Sigmoid colon (tissue), 7 donors: ENCODE measurements around the gene DLG3. TPM values are rescaled to one million over a fixed set of nuclear protein-coding genes. Genes with fewer than 3 reads are reported as not detected.
A peak's percentile ranks its signal among the peaks of the same experiment; 100 is the strongest.

Experiments
- DNase-seq: peaks from one replicate; pipeline ENCODE4 v3.0.0-alpha.2; 2019
- H3K27ac ChIP-seq, 4 donors: fragments of 200-600 bp; sonication (generic); one replicate each; pipeline ENCODE4 v1.5.1; 2016 to 2019; ENCODE audit warnings: mild to moderate bottlenecking in 1 of 4
- H3K27me3 ChIP-seq, 3 donors: fragments of 200-600 bp; sonication (generic); one replicate each; pipeline ENCODE4 v1.5.1; 2019; ENCODE audit warnings: mild to moderate bottlenecking in 1 of 3
- H3K36me3 ChIP-seq, 4 donors: fragments of 200-600 bp; sonication (generic); one replicate each; pipeline ENCODE4 v1.5.1; 2016 to 2019
- H3K4me1 ChIP-seq, 4 donors: fragments of 200-600 bp; sonication (generic); one replicate each; pipeline ENCODE4 v1.5.1; 2017 to 2019
- H3K4me3 ChIP-seq, 4 donors: fragments of 200-600 bp; sonication (generic); one replicate each; pipeline ENCODE4 v1.5.1; 2017 to 2019; ENCODE audit warnings: mild to moderate bottlenecking in 2 of 4, moderate library complexity in 1 of 4
- H3K9me3 ChIP-seq, 4 donors: fragments of 200-600 bp in 3 of 4; sonication (generic) in 3 of 4; one replicate each; pipeline versions ENCODE4 v1.5.1 to v1.6.1; 2013 to 2019
- EP300 ChIP-seq, 4 donors: sonication (generic); formaldehyde crosslinking; IDR thresholded peaks; one replicate each; pipeline ENCODE4 v1.6.1; 2017; ENCODE audit warnings: antibody characterized with exemption in 4 of 4
- POLR2A ChIP-seq, 2 donors: fragments of 450-650 bp; IDR thresholded peaks; one replicate each; pipeline ENCODE4 v1.6.1; 2016; ENCODE audit warnings: antibody characterized with exemption in 2 of 2, mild to moderate bottlenecking in 2 of 2, moderate library complexity in 2 of 2
- POLR2AphosphoS5 ChIP-seq, 4 donors: sonication (generic); formaldehyde crosslinking; IDR thresholded peaks; one replicate each; pipeline ENCODE4 v1.6.1; 2017; ENCODE audit warnings: antibody characterized with exemption in 4 of 4
- WGBS, 2 donors: extraction: QIAGEN DNeasy Blood & Tissue Kit; methylation state at CpG; one replicate each; pipeline ENCODE4 v1.1.7; 2013; 5-methylcytosine and 5-hydroxymethylcytosine counted together
- intact Hi-C: fragments of 100-400 bp; cut with DNase I; formaldehyde crosslinking; loops from one replicate; pipeline ENCODE4 v1.15.1; 2023
- polyA plus RNA-seq, 3 donors: library from polyadenylated mRNA; stranded (reverse); fragments of 200-250 nt; gene quantifications; one replicate each; pipeline ENCODE4 v1.2.3, GENCODE V29; 2013
- total RNA-seq, 4 donors: library from RNA; depleted of rRNA; stranded (reverse); fragments of >200 nt; gene quantifications; one replicate each; pipeline ENCODE4 v1.1.0, GENCODE V29; 2016
- TF ChIP-seq, protein P1 (sequence below), 4 experiments: fragments of 450-650 bp in 3 of 4; fragments of 200-600 bp in 1 of 4; IDR thresholded peaks; one replicate each; pipeline ENCODE4 v1.5.1; 2016 to 2019; ENCODE audit warnings: antibody characterized with exemption in 4 of 4, mild to moderate bottlenecking in 3 of 4, moderate library complexity in 2 of 4
- donor health status: healthy with polysubstance abuse.
- donor health status: Bipolar disorder and iron deficiency.
- donor health status: healthy.

The DLG3 gene
- total and polyA plus RNA-seq, 7 donors = 12.5 to 35.2 (median 24.0) TPM

DNA sequence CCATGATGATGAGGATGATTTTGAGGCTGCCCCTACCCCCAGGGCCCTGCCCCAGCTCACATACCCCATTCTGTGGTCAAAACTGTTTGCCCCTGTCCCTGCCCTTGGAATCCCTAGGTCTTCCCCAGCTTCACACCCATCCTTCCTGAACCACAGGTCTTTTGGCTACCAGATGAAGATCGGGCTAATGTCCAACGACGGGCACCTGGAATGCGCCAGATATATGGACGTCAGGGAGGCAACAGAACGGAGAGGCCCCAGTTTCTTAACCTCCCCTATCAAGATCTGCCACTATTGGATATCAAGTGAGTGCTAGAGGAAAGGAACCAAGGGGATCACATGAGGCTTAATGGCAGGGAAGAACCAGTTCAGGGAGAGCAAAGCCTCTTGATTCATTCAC lies 14.9 kb upstream of the DLG3 start:
- TF ChIP-seq POLR2A (IDR thresholded peaks at IDR 0.05) (no peak), POLR2AphosphoS5 (IDR thresholded peaks at IDR 0.05) (no peak), EP300 (IDR thresholded peaks at IDR 0.05) (no peak)
- TF ChIP-seq, protein P1, sequence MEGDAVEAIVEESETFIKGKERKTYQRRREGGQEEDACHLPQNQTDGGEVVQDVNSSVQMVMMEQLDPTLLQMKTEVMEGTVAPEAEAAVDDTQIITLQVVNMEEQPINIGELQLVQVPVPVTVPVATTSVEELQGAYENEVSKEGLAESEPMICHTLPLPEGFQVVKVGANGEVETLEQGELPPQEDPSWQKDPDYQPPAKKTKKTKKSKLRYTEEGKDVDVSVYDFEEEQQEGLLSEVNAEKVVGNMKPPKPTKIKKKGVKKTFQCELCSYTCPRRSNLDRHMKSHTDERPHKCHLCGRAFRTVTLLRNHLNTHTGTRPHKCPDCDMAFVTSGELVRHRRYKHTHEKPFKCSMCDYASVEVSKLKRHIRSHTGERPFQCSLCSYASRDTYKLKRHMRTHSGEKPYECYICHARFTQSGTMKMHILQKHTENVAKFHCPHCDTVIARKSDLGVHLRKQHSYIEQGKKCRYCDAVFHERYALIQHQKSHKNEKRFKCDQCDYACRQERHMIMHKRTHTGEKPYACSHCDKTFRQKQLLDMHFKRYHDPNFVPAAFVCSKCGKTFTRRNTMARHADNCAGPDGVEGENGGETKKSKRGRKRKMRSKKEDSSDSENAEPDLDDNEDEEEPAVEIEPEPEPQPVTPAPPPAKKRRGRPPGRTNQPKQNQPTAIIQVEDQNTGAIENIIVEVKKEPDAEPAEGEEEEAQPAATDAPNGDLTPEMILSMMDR (IDR thresholded peaks at IDR 0.05) = no peak
- no peak for DNase-seq
- Histone ChIP-seq H3K36me3 (no peaks in the 10 kb centered on the region), H3K4me1 (peaks cover 0 to 5% (median 2%) of the 10 kb centered on the region in 4 donors), H3K27ac (no peak overlapping the region), H3K27me3 (no peaks in the 10 kb centered on the region), H3K9me3 (no peaks in the 10 kb centered on the region), H3K4me3 (no peak overlapping the region)
- intact Hi-C loops = loop anchor here (10.0 kb wide), 2 partner anchors 225 to 295 kb away; partner anchors contain the start of gene IGBP1
- WGBS, 2 donors = 93 to 95% methylated on average over 6 of the region's 6 CpGs

DNA sequence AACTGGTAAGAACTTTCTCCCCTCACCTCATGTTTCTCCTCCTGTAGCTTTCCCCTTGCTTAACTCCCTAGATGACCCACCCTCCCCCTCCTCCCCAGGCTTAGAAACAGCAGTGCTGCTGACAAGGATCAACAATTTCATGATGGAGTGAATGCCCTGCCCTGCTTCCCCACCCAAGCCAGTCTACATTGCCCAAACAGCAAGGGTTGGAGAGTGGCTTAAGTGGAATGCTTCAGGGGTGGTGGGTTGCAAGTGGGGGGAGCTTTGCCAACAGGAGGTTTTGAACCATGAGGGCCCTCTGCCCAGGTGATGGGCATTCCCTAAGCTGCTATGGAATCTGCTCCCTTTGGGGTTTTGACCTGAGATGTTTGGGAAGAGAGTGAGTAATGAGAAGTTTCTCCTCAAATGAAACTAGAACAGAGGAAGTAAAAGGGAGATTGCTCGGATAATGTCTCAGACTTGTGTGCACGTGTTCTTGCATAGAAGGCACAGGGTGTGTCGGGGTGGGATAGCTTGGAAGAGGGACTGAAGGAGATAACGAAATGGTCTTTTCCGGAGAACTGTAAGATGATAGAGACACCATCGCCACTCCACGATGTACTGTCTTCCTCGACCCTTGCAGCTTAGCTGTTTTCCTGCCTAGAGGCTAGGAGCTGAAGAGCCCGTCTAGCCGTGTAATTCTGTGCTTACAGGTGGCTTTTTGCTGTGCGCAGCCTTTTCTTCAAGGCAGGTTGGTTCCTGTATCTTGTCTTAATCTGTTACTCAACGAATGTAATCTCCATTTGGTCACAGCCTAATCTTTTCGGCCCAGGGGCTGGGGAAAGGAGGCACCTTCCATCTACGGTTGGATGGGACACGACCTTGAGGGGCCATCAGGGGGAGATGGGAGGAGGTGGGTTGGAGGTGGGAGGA lies 11.4 kb upstream of the DLG3 start:
- Histone ChIP-seq H3K4me3 (peak overlapping the region; percentile 53 to 62 (median 58)), H3K27ac (peak overlapping the region; percentile 75 to 80 (median 78)), H3K4me1 (peaks cover 0 to 8% (median 2%) of the 10 kb centered on the region in 4 donors), H3K9me3 (no peaks in the 10 kb centered on the region), H3K36me3 (no peaks in the 10 kb centered on the region), H3K27me3 (no peaks in the 10 kb centered on the region)
- TF ChIP-seq, protein P1 (IDR thresholded peaks at IDR 0.05) = no peak
- TF ChIP-seq POLR2A (IDR thresholded peaks at IDR 0.05) = no peak
- no peak for TF ChIP-seq EP300 (IDR thresholded peaks at IDR 0.05)
- no peak for TF ChIP-seq POLR2AphosphoS5 (IDR thresholded peaks at IDR 0.05)
- intact Hi-C loops = loop anchor here (10.0 kb wide), 1 partner anchor 298 kb away; the partner anchor contains the start of gene IGBP1
- DNase-seq = no peak
- WGBS, 2 donors = 60 to 63% methylated on average over 15 of the region's 15 CpGs

DNA sequence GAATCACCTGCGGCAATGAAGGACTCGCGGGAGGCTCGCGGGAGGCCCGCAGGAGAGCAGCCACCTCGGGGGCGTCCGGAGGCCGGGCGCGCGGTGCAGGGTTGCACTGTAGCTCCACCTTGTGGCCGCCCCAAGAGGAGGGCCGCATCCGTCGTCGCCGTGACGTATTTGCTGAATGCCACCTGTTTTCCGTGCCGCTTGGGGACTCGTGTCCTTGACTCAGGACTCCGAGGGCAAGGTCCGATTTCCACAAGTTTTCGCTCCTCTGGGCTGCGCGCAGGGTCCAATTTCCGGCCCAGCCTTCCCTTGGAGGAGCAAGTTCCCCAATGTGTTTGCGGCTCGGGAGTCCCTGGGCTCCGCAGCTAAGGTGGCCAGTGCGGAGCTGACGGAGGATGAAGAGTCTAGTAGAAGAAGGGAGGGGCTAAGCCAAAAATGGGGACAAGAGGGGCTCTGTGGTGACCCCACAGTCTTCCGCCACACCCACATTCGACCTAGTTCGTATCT lies 10.7 kb upstream of the DLG3 start:
- WGBS, 2 donors = 1% methylated on average over 37 of the region's 37 CpGs
- H3K4me1 ChIP-seq = peaks cover 0 to 8% (median 2%) of the 10 kb centered on the region in 4 donors
- H3K9me3 ChIP-seq = no peaks in the 10 kb centered on the region
- intact Hi-C loops = loop anchor here (10.0 kb wide), 1 partner anchor 299 kb away; the partner anchor contains the start of gene IGBP1
- H3K27ac ChIP-seq = peak overlapping the region; percentile 75 to 80 (median 78)
- no peaks in the 10 kb centered on the region for H3K27me3 ChIP-seq
- peak overlapping the region; percentile 53 to 62 (median 58) for H3K4me3 ChIP-seq
- no peak for TF ChIP-seq POLR2A (IDR thresholded peaks at IDR 0.05)
- TF ChIP-seq, protein P1 (IDR thresholded peaks at IDR 0.05) = peak; percentile 33 to 73 (median 50)
- H3K36me3 ChIP-seq = no peaks in the 10 kb centered on the region
- DNase-seq = peak; percentile 85

DNA sequence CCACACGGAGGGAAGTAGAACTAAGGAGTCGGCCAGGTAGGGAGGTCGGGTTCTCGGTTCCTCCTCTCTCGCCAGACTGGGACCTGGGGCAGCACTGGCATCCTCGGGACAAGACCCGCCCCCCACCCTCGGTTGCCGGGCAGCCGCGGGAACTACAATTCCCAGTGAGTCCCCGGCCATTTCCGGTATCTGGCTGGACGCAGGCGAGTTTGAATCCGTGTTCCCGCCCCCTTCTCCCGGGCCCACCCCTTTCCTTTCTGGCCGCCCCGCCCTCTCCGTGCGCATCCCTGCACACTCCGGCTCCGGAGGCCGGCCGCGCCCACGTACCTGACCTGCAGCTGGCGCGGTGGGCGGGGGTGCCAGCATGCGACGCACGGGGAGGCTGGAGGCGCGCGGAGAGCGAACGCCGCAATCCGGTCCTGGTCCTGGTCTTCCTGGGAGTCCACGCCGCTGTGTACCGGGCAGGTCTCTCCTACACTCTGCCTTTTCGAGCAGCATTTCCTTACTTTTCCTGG lies 10.2 kb upstream of the DLG3 start:
- Histone ChIP-seq H3K9me3 (no peaks in the 10 kb centered on the region), H3K4me1 (peaks cover 0 to 8% (median 2%) of the 10 kb centered on the region in 4 donors), H3K27me3 (no peaks in the 10 kb centered on the region), H3K4me3 (peak overlapping the region; percentile 53 to 62 (median 58)), H3K36me3 (no peaks in the 10 kb centered on the region), H3K27ac (peak overlapping the region; percentile 75 to 80 (median 78))
- 0% methylated on average over 45 of the region's 45 CpGs for WGBS, 2 donors
- intact Hi-C loops = loop anchor here (10.0 kb wide), 1 partner anchor 300 kb away; the partner anchor contains the start of gene IGBP1
- peak; percentile 92 for DNase-seq
- TF ChIP-seq POLR2A (IDR thresholded peaks at IDR 0.05) (no peak), POLR2AphosphoS5 (IDR thresholded peaks at IDR 0.05) (peak; percentile 8 to 71 (median 48))
- TF ChIP-seq, protein P1 (IDR thresholded peaks at IDR 0.05) = no peak
